ENCODE data around the gene AVPI1.

- no peak for TF ChIP-seq CTCF (conservative IDR thresholded peaks at IDR 0.05; ENCODE audit: low read depth, low read length)
- TF ChIP-seq EZH2 (IDR thresholded peaks at IDR 0.05; ENCODE audit: borderline replicate concordance, low read depth, low read length, poor library complexity, severe bottlenecking): no peak
Measured at GRCh38 chr10:97640868-97641811, 45.9 kb downstream of the AVPI1 start.
